HL-60 (cell line): ENCODE data around the gene IL32.

Experiments
- DNase-seq, 2 experiments: peaks; one replicate each; pipeline ENCODE4 v3.0.0-alpha.2; 2010 to 2020; ENCODE audit warnings: low read depth in 1 of 2, low spot score in 1 of 2
- H3K27ac ChIP-seq: fragments of 250-450 bp; sonication (Bioruptor Pico); replicated peaks from 2 replicates; pipeline ENCODE4 v1.5.1; 2020; ENCODE audit warnings: mild to moderate bottlenecking, moderate library complexity
- H3K27me3 ChIP-seq: fragments of 250-450 bp; sonication (Bioruptor Pico); 2 replicates; pipeline ENCODE4 v1.5.1; 2021; ENCODE audit warnings: mild to moderate bottlenecking, moderate library complexity; ENCODE audit not compliant: insufficient read depth, poor library complexity, severe bottlenecking
- H3K4me3 ChIP-seq: replicated peaks from 2 replicates; pipeline ENCODE4 v1.5.1; 2011; ENCODE audit warnings: mild to moderate bottlenecking, control low read depth, low read length; ENCODE audit not compliant: insufficient read depth
- GABPA ChIP-seq: IDR thresholded peaks from 2 replicates; pipeline ENCODE4 v1.6.1; 2012; ENCODE audit warnings: low read depth
- POLR2AphosphoS5 ChIP-seq: IDR thresholded peaks from 2 replicates; pipeline ENCODE4 v1.6.1; 2012; ENCODE audit warnings: low read depth
- SPI1 ChIP-seq: IDR thresholded peaks from 2 replicates; pipeline ENCODE4 v1.6.1; 2012; ENCODE audit warnings: low read depth, mild to moderate bottlenecking, borderline replicate concordance
- TF ChIP-seq, protein P1 (sequence below): IDR thresholded peaks from one replicate; pipeline ENCODE4 v1.5.1; 2011; ENCODE audit warnings: low read length, control low read depth, inconsistent platforms; ENCODE audit not compliant: insufficient read depth
- TF ChIP-seq, protein P2 (sequence below): IDR thresholded peaks from 2 replicates; pipeline ENCODE4 v1.6.1; 2012; ENCODE audit warnings: low read depth; ENCODE audit not compliant: insufficient replicate concordance

Gene IL32

DNA sequence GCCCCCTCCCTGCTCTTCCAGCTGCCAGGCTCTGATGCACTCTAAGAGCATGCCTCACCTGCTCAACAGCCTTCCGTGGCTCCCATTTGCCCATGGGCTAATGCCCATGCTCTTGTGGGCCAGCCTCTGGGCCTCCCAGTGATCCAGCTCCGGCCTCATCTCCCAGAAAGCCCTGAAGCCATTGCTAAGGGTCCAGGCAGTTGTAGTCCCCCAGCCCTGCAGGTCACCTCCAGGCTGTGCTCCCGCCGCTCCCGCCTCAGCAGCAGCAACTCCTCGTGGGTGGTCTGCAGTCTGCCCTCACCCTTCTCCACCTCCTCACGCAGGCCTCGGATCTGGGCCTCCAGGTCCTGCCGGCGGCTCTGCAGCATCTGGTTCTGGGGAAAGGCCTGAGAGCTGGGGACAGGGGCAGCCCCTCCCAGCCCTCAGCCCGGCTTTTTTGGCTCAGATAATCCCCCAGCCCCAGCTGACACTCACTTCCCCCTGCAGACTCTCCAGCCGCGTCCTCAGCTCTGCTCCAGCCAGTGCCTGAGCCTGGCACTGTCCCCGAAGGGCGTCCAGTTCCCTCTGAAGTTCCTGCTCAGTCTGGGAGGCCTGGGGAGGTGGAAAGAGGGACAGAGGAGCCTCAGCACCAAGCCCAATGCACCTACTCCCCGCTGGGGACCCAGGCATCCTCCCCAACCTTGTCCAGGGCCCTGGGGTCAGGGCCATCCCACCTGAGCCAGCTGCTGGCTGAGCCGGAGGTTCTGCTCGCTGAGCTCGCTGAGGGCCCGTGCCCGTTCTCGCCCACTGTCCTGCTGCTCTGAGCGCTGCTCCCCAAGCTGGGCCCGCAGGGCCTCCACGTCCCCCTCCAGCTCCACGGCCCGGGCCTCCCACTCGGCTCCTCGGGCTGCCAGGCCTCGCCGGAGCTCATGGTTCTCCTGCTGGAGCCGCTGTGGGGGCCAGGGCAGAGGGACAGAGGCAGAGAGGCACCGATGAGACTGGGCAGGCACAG lies 34.9 kb upstream of the IL32 start:
- TF ChIP-seq POLR2AphosphoS5 (no peak), SPI1 (no peak), GABPA (no peak)
- TF ChIP-seq, protein P1, sequence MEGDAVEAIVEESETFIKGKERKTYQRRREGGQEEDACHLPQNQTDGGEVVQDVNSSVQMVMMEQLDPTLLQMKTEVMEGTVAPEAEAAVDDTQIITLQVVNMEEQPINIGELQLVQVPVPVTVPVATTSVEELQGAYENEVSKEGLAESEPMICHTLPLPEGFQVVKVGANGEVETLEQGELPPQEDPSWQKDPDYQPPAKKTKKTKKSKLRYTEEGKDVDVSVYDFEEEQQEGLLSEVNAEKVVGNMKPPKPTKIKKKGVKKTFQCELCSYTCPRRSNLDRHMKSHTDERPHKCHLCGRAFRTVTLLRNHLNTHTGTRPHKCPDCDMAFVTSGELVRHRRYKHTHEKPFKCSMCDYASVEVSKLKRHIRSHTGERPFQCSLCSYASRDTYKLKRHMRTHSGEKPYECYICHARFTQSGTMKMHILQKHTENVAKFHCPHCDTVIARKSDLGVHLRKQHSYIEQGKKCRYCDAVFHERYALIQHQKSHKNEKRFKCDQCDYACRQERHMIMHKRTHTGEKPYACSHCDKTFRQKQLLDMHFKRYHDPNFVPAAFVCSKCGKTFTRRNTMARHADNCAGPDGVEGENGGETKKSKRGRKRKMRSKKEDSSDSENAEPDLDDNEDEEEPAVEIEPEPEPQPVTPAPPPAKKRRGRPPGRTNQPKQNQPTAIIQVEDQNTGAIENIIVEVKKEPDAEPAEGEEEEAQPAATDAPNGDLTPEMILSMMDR: no peak
- TF ChIP-seq, protein P2, sequence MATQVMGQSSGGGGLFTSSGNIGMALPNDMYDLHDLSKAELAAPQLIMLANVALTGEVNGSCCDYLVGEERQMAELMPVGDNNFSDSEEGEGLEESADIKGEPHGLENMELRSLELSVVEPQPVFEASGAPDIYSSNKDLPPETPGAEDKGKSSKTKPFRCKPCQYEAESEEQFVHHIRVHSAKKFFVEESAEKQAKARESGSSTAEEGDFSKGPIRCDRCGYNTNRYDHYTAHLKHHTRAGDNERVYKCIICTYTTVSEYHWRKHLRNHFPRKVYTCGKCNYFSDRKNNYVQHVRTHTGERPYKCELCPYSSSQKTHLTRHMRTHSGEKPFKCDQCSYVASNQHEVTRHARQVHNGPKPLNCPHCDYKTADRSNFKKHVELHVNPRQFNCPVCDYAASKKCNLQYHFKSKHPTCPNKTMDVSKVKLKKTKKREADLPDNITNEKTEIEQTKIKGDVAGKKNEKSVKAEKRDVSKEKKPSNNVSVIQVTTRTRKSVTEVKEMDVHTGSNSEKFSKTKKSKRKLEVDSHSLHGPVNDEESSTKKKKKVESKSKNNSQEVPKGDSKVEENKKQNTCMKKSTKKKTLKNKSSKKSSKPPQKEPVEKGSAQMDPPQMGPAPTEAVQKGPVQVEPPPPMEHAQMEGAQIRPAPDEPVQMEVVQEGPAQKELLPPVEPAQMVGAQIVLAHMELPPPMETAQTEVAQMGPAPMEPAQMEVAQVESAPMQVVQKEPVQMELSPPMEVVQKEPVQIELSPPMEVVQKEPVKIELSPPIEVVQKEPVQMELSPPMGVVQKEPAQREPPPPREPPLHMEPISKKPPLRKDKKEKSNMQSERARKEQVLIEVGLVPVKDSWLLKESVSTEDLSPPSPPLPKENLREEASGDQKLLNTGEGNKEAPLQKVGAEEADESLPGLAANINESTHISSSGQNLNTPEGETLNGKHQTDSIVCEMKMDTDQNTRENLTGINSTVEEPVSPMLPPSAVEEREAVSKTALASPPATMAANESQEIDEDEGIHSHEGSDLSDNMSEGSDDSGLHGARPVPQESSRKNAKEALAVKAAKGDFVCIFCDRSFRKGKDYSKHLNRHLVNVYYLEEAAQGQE: no peak
- no peak for DNase-seq
- H3K4me3 ChIP-seq: no peak overlapping the region
- H3K27ac ChIP-seq: no peak overlapping the region
- H3K27me3 ChIP-seq: peaks cover 30% of the 10 kb centered on the region

DNA sequence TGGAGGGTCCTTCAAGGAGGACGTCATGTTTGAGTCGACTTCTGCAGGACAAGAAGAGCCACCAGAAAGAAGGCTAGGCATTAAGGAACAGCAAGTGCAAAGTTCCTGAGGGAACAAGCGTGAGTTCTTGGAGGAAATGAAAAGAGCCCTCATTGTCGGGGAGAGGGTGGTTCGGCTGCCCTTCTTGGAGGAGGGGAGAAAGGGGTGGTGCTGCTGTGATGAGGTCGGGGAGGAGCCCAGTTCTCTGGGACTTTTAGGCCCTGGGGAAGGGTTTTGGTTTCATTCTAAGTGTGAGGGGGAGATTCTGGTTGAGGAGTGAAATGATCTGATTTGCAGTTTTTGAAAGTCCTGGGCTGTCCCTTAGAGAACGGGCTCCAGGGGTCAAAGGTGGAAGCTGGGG lies 32.8 kb upstream of the IL32 start:
- Histone ChIP-seq H3K4me3 (no peak overlapping the region), H3K27me3 (peaks cover 51% of the 10 kb centered on the region), H3K27ac (no peak overlapping the region)
- no peak for DNase-seq
- TF ChIP-seq, protein P2: no peak
- TF ChIP-seq POLR2AphosphoS5 (no peak), SPI1 (no peak), GABPA (no peak)

DNA sequence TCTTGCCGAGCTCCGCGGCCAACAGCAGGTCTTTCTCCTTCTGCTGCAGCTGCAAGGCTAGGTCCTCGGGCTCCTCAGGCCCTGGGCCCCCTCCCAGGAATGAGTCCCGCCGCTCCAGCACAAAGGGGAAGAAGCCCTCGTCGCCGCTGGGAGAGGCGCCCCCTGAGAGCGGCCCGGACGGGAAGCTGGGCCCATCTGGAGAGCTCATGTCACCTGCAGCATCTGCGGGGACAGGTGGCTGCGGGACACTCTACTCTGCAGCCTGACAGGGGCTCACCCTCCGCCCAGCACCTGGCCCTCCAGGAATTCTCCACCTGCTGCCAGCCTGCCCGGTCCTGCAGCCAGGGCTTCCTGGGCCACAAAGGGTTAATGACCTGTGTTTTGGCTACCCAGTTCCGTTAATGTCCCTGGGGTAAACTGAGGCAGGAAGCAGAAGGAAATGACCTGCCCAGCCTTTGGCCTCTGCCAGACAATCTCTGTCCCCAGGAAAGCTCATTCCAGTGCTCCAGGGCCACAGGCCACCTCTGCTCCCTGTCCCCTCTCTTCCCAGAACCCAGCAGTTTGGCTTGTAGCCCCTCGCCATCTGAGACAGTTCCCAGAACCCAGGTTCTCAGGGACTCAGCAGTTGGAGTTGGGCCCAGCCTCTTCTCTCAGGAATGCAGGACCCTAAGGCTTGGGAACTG lies 30.0 kb upstream of the IL32 start:
- TF ChIP-seq POLR2AphosphoS5 (no peak), SPI1 (no peak), GABPA (no peak)
- TF ChIP-seq, protein P2: no peak
- TF ChIP-seq, protein P1: no peak
- Histone ChIP-seq H3K27me3 (peaks cover 53% of the 10 kb centered on the region), H3K4me3 (no peak overlapping the region), H3K27ac (no peak overlapping the region)
- DNase-seq: no peak
